ENCODE results near the gene SLC22A3. TPM values are rescaled to one million over a fixed set of nuclear protein-coding genes. Genes with fewer than 3 reads are reported as not detected.
"Not testable (repeated sequence)": the region's sequence is repeated elsewhere in the genome, so short reads cannot be mapped to it uniquely, and the experiment has no call there.

Gene SLC22A3
- total RNA-seq, 1 donor from 2014 or later: not detected

DNA sequence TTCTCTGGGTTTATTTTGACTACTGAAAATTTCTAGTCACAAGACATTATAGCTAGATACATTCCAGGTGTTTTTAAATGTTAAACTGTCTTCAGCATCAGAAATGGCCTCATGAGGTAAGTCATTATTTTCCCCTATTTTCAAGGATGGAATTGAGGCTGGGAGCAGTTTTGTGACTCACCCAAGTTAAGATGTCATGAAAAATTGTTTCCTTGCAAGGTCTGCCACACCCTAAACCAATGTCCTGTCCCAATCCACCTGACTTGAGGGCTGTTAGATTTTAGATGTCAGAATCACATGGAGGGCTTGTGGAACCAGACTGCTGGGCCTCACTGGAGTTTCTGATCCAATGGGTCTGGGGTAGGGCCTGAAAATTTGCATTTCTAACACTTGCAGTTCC, 16.9 kb downstream of the SLC22A3 start:
- Mint-ChIP-seq H3K27me3 (ENCODE audit: insufficient read depth) (peaks cover 15% of the 10 kb centered on the region), H3K4me3 (no peak overlapping the region), H3K36me3 (ENCODE audit: low read depth) (no peaks in the 10 kb centered on the region), H3K4me1 (ENCODE audit: low read depth) (no peaks in the 10 kb centered on the region), H3K9me3 (no peaks in the 10 kb centered on the region), H3K27ac (no peak overlapping the region)
- DNase-seq (ENCODE audit: low spot score): no peak
- intact Hi-C loops (cut with micrococcal nuclease): no loop called here

GRCh38 chr6:160367798-160368547, 19.8 kb downstream of the SLC22A3 start:
- no peak for DNase-seq (ENCODE audit: low spot score)
- Mint-ChIP-seq H3K4me3 (no peak overlapping the region), H3K27me3 (ENCODE audit: insufficient read depth) (peaks cover 2% of the 10 kb centered on the region), H3K36me3 (ENCODE audit: low read depth) (no peaks in the 10 kb centered on the region), H3K9me3 (peaks cover 4% of the 10 kb centered on the region), H3K4me1 (ENCODE audit: low read depth) (no peaks in the 10 kb centered on the region), H3K27ac (no peak overlapping the region)
- intact Hi-C loops (cut with micrococcal nuclease): no loop called here

GRCh38 chr6:160368670-160369069, 20.5 kb downstream of the SLC22A3 start:
- Mint-ChIP-seq H3K27ac (no peak overlapping the region), H3K36me3 (ENCODE audit: low read depth) (no peaks in the 10 kb centered on the region), H3K9me3 (peaks cover 4% of the 10 kb centered on the region), H3K4me3 (no peak overlapping the region), H3K27me3 (ENCODE audit: insufficient read depth) (peaks cover 2% of the 10 kb centered on the region), H3K4me1 (ENCODE audit: low read depth) (no peaks in the 10 kb centered on the region)
- intact Hi-C loops (cut with micrococcal nuclease): no loop called here
- DNase-seq (ENCODE audit: low spot score): no peak

- H3K27ac Mint-ChIP-seq; H3K4me3 Mint-ChIP-seq; H3K9me3 Mint-ChIP-seq; intact Hi-C loops (cut with micrococcal nuclease); H3K4me1 Mint-ChIP-seq (ENCODE audit: low read depth); H3K27me3 Mint-ChIP-seq (ENCODE audit: insufficient read depth); DNase-seq (ENCODE audit: low spot score); H3K36me3 Mint-ChIP-seq (ENCODE audit: low read depth): not testable (repeated sequence)
Observed at GRCh38 chr6:160373601-160374000, 25.4 kb downstream of the SLC22A3 start.

GRCh38 chr6:160374836-160375560, 26.8 kb downstream of the SLC22A3 start:
- Mint-ChIP-seq H3K4me3 (no peak overlapping the region), H3K36me3 (ENCODE audit: low read depth) (no peaks in the 10 kb centered on the region), H3K4me1 (ENCODE audit: low read depth) (no peaks in the 10 kb centered on the region), H3K27ac (no peak overlapping the region), H3K9me3 (peaks cover 4% of the 10 kb centered on the region), H3K27me3 (ENCODE audit: insufficient read depth) (peaks cover 2% of the 10 kb centered on the region)
- intact Hi-C loops (cut with micrococcal nuclease): no loop called here
- no peak for DNase-seq (ENCODE audit: low spot score)

- peaks cover 4% of the 10 kb centered on the region for H3K9me3 Mint-ChIP-seq
- intact Hi-C loops (cut with micrococcal nuclease): no loop called here
- H3K27ac Mint-ChIP-seq: no peak overlapping the region
- peaks cover 2% of the 10 kb centered on the region for H3K27me3 Mint-ChIP-seq (ENCODE audit: insufficient read depth)
- H3K4me3 Mint-ChIP-seq: no peak overlapping the region
- H3K4me1 Mint-ChIP-seq (ENCODE audit: low read depth): no peaks in the 10 kb centered on the region
- DNase-seq (ENCODE audit: low spot score): no peak
- H3K36me3 Mint-ChIP-seq (ENCODE audit: low read depth): no peaks in the 10 kb centered on the region
Observed at GRCh38 chr6:160375561-160375949, 27.4 kb downstream of the SLC22A3 start.

GRCh38 chr6:160376445-160376844, 28.3 kb downstream of the SLC22A3 start:
- no peak overlapping the region for H3K27ac Mint-ChIP-seq
- no peak overlapping the region for H3K4me3 Mint-ChIP-seq
- H3K9me3 Mint-ChIP-seq: peaks cover 4% of the 10 kb centered on the region
- intact Hi-C loops (cut with micrococcal nuclease): no loop called here
- H3K36me3 Mint-ChIP-seq (ENCODE audit: low read depth): no peaks in the 10 kb centered on the region
- no peaks in the 10 kb centered on the region for H3K4me1 Mint-ChIP-seq (ENCODE audit: low read depth)
- H3K27me3 Mint-ChIP-seq (ENCODE audit: insufficient read depth): peaks cover 2% of the 10 kb centered on the region
- no peak for DNase-seq (ENCODE audit: low spot score)

DNA sequence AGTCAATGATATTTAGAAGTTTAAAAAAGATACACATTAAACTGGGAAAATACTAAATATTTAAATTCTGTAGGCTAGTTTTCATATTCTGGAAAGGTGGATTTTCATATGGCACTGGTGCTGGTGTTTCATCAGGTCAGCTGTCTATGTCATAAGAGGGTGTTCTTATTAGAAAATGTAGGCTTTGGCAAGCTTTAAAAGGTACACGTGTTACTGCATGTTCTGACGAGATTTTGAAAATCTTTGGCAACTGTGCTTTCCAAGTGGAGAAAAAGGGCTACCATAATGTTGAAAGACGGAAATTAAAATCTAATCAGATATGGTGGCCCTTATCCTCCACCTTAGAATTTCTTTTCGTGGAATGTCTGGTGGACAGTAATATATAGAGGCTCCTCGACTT, 30.0 kb downstream of the SLC22A3 start:
- peaks cover 5% of the 10 kb centered on the region for H3K27me3 Mint-ChIP-seq (ENCODE audit: insufficient read depth)
- no peak for DNase-seq (ENCODE audit: low spot score)
- H3K27ac Mint-ChIP-seq: no peak overlapping the region
- no peaks in the 10 kb centered on the region for H3K9me3 Mint-ChIP-seq
- H3K36me3 Mint-ChIP-seq (ENCODE audit: low read depth): no peaks in the 10 kb centered on the region
- H3K4me3 Mint-ChIP-seq: no peak overlapping the region
- no peaks in the 10 kb centered on the region for H3K4me1 Mint-ChIP-seq (ENCODE audit: low read depth)
- intact Hi-C loops (cut with micrococcal nuclease): no loop called here

DNA sequence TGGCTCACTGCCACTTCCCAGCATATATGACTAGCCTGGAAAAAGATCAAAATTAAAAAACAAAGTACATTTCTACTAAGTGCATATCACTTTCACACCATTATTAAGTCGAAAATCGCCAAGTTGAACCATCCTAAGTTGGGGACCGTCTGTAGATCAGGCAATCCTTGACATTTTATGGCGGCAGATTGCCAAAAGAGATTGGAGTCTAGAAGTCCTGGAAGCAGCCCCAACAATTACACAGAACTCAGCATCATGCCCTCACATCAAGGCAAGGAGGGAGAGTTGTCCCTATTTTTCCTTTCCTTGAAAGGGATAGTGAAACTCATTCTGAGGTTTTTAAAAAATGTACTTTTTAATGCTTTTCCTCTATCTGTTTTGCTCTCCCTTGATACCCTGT, 30.7 kb downstream of the SLC22A3 start:
- DNase-seq (ENCODE audit: low spot score): no peak
- Mint-ChIP-seq H3K27me3 (ENCODE audit: insufficient read depth) (peaks cover 5% of the 10 kb centered on the region), H3K36me3 (ENCODE audit: low read depth) (no peaks in the 10 kb centered on the region), H3K9me3 (no peaks in the 10 kb centered on the region), H3K4me3 (no peak overlapping the region), H3K4me1 (ENCODE audit: low read depth) (no peaks in the 10 kb centered on the region), H3K27ac (no peak overlapping the region)
- intact Hi-C loops (cut with micrococcal nuclease): no loop called here

DNA sequence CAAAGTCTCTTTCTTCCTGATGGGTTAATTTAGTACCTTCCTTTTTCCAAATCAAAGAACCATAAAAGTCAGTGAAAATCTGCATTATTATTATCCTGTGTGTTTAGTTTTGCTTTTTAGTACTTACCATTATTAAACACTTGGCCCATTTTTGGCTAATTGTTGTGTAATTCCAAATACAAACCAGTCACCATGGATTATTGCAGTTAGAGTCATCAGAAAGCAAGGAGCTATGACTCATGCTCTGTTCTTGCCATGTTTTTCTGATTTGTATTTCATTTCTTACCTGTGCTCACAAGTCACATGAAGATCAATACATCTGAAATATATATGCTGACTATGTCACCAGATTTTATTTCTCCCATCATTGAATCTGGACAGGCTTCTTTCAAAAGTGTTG, 31.3 kb downstream of the SLC22A3 start:
- Mint-ChIP-seq H3K4me1 (ENCODE audit: low read depth) (no peaks in the 10 kb centered on the region), H3K27ac (no peak overlapping the region), H3K4me3 (no peak overlapping the region), H3K36me3 (ENCODE audit: low read depth) (no peaks in the 10 kb centered on the region), H3K27me3 (ENCODE audit: insufficient read depth) (peaks cover 9% of the 10 kb centered on the region), H3K9me3 (no peaks in the 10 kb centered on the region)
- intact Hi-C loops (cut with micrococcal nuclease): no loop called here
- DNase-seq (ENCODE audit: low spot score): no peak

DNA sequence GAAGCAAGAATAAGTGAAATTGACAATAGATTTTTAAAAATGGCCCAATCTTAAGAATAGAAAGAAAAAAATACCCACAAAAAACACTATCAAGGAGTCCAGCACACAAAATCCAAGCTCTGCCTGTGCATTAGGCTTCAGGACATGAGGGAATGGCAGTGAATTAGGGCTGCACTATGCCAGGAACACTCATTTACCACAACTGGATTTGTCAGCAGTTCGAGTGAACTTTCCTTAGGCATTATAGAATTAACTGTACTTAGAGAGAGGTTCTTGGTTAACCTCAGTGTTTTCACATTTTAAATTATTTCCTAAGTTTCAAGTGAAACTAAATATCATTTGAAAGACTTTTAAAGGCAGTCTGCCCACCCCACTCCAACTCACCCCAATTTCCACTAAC, 34.8 kb downstream of the SLC22A3 start:
- no peaks in the 10 kb centered on the region for H3K9me3 Mint-ChIP-seq

DNA sequence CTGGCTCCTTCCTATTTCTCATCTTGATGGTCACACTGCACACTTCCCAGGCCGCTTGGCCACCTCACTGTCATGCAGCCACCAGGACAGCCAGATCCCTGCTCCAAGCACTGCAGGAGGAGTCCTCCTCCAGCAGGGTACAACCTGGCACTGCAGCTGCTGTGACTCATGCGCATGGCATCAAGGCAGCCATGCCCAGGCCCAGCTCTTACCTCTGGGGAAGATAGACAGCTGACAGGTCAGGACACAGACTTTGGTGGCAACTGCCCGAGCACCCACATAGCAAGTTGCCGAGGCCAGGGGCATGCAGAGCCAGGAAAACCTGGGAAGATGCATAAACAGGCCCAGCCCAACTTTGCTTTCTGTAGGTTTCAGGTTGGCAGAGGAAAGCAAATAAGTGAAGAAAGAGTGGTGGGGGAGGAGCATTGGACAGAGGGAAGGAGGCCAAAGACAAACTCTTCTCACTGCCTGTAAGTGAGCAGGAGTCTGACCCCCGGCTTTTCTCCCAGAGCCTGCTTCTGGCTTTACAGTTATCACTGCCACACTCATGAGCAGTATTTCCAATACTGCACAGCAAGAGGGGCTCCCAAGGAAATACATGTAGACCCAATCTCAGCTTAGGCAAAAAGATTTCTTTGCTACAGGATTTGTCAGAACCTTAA, 38.8 kb downstream of the SLC22A3 start:
- no peak overlapping the region for H3K4me3 Mint-ChIP-seq
- H3K27me3 Mint-ChIP-seq (ENCODE audit: insufficient read depth): peaks cover 19% of the 10 kb centered on the region
- no peak overlapping the region for H3K27ac Mint-ChIP-seq
- DNase-seq (ENCODE audit: low spot score): no peak
- no peaks in the 10 kb centered on the region for H3K4me1 Mint-ChIP-seq (ENCODE audit: low read depth)
- H3K36me3 Mint-ChIP-seq (ENCODE audit: low read depth): no peaks in the 10 kb centered on the region
- H3K9me3 Mint-ChIP-seq: no peaks in the 10 kb centered on the region
- intact Hi-C loops (cut with micrococcal nuclease): no loop called here

More for the DNA sequence above, 34.8 kb downstream of the SLC22A3 start:
- intact Hi-C loops (cut with micrococcal nuclease): no loop called here
- Mint-ChIP-seq H3K4me3 (no peak overlapping the region), H3K27ac (no peak overlapping the region), H3K36me3 (ENCODE audit: low read depth) (no peaks in the 10 kb centered on the region), H3K4me1 (ENCODE audit: low read depth) (no peaks in the 10 kb centered on the region), H3K27me3 (ENCODE audit: insufficient read depth) (peaks cover 13% of the 10 kb centered on the region)
- no peak for DNase-seq (ENCODE audit: low spot score)

DNA sequence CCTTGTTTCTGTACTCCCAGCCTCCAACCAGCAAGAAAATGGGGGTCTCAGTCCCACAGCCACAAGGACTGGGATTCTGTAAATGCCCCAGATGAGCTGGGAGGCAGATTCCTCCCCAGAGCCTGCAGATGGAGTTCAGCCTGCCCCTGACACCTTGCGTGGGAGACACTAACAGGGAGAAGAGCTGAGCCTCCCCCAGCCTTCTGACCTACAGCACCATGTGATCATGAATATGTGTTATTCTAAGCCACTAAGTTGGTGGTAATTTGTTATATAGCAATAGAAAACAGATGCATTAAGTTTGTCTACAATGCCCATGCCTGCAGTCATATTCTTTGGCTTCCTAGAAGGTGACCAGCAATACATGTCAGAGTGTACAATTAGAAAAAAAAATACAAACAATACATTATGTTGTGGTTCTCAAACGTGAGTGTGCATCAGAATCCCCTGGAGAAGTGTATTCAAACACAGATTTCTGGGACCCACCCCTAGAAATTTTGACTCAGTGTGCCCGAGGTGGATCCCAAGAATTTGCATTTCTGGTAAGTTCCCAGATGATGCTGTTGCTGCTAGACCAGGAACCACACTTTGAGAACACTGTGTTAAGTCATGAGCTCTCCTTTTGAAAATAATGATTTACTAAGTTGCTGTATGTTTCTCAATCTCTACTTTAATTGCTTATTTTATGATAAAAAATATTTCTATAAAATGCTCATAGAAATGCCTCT, 39.9 kb downstream of the SLC22A3 start:
- intact Hi-C loops (cut with micrococcal nuclease): no loop called here

More for the DNA sequence above, 39.9 kb downstream of the SLC22A3 start:
- Mint-ChIP-seq H3K9me3 (no peaks in the 10 kb centered on the region), H3K27me3 (ENCODE audit: insufficient read depth) (peaks cover 16% of the 10 kb centered on the region), H3K4me3 (no peak overlapping the region), H3K4me1 (ENCODE audit: low read depth) (no peaks in the 10 kb centered on the region), H3K36me3 (ENCODE audit: low read depth) (no peaks in the 10 kb centered on the region), H3K27ac (no peak overlapping the region)
- DNase-seq (ENCODE audit: low spot score): no peak
